NCI-H1092 (cell line): Measurements from ENCODE around the gene WT1.

Experiments
- DNase-seq: peaks from one replicate; lab custom pipeline; 2025; lab: John Stamatoyannopoulos, UW

WT1 gene

GRCh38 chr11:32438346-32438865 lies 3.1 kb upstream of the WT1 start:
- no peak for DNase-seq

- DNase-seq, result no peak
Measured at GRCh38 chr11:32437495-32438345, 2.4 kb upstream of the WT1 start.

- DNase-seq, result no peak
Measured at GRCh38 chr11:32436751-32437494, 1.6 kb upstream of the WT1 start.

GRCh38 chr11:32435942-32436750 lies 807 bp upstream of the WT1 start:
- DNase-seq, result no peak

- DNase-seq, result no peak
Measured at GRCh38 chr11:32435152-32435480, 223 bp downstream of the WT1 start.

GRCh38 chr11:32434356-32435151 lies 785 bp downstream of the WT1 start:
- DNase-seq, result no peak

GRCh38 chr11:32433914-32434355 lies 1.4 kb downstream of the WT1 start:
- DNase-seq, result no peak

GRCh38 chr11:32433101-32433913 lies 2.0 kb downstream of the WT1 start:
- DNase-seq, result no peak

GRCh38 chr11:32432565-32432964 lies 2.8 kb downstream of the WT1 start:
- no peak for DNase-seq

- DNase-seq, result no peak
Measured at GRCh38 chr11:32430568-32431381, 4.6 kb downstream of the WT1 start.

- no peak for DNase-seq
Measured at GRCh38 chr11:32429477-32429876, 5.9 kb downstream of the WT1 start.

- DNase-seq, result no peak
Measured at GRCh38 chr11:32428665-32429303, 6.6 kb downstream of the WT1 start.

GRCh38 chr11:32427935-32428664 lies 7.2 kb downstream of the WT1 start:
- no peak for DNase-seq

- no peak for DNase-seq
Measured at GRCh38 chr11:32427616-32427934, 7.8 kb downstream of the WT1 start.

- no peak for DNase-seq
Measured at GRCh38 chr11:32426819-32427615, 8.3 kb downstream of the WT1 start.

- no peak for DNase-seq
Measured at GRCh38 chr11:32426192-32426591, 9.1 kb downstream of the WT1 start.

- no peak for DNase-seq
Measured at GRCh38 chr11:32425761-32426160, 9.6 kb downstream of the WT1 start.

GRCh38 chr11:32422545-32422944 lies 12.8 kb downstream of the WT1 start:
- DNase-seq, result no peak
